ENCODE data around the gene TKTL1. TPM values are rescaled to one million over a fixed set of nuclear protein-coding genes. Genes with fewer than 3 reads are reported as not detected.
A peak's percentile ranks its signal among the peaks of the same experiment; 100 is the strongest.

Gene TKTL1
- total RNA-seq, 1 experiment from 2014 or later, result not detected

- peaks cover 28% of the 10 kb centered on the region for H3K4me1 ChIP-seq (replicated peaks)
- no peak for DNase-seq (ENCODE audit: low read depth in 1 of 2, low spot score in 2 of 2)
- no peak overlapping the region for H3K4me3 ChIP-seq
- no peak overlapping the region for H3K27ac ChIP-seq
- H3K27me3 ChIP-seq (replicated peaks), result no peaks in the 10 kb centered on the region
- H3K9me3 ChIP-seq (replicated peaks), result no peaks in the 10 kb centered on the region
- peaks cover 95% of the 10 kb centered on the region for H3K36me3 ChIP-seq
Observed at GRCh38 chrX:154365997-154366665, 70.5 kb downstream of the TKTL1 start.

GRCh38 chrX:154366666-154367055 is 71.1 kb downstream of the TKTL1 start:
- Histone ChIP-seq H3K36me3 (peaks cover 89% of the 10 kb centered on the region), H3K27me3 (replicated peaks) (no peaks in the 10 kb centered on the region), H3K27ac (no peak overlapping the region), H3K4me1 (replicated peaks) (peaks cover 30% of the 10 kb centered on the region), H3K9me3 (replicated peaks) (no peaks in the 10 kb centered on the region), H3K4me3 (no peak overlapping the region)
- DNase-seq (ENCODE audit: low read depth in 1 of 2, low spot score in 2 of 2), result no peak

GRCh38 chrX:154367474-154368308 is 72.1 kb downstream of the TKTL1 start:
- peaks cover 40% of the 10 kb centered on the region for H3K4me1 ChIP-seq (replicated peaks)
- peak overlapping the region; percentile 79 for H3K4me3 ChIP-seq
- no peaks in the 10 kb centered on the region for H3K27me3 ChIP-seq (replicated peaks)
- no peaks in the 10 kb centered on the region for H3K9me3 ChIP-seq (replicated peaks)
- peaks cover 79% of the 10 kb centered on the region for H3K36me3 ChIP-seq
- DNase-seq (ENCODE audit: low read depth in 1 of 2, low spot score in 2 of 2), result no peak
- H3K27ac ChIP-seq, result peak overlapping the region; percentile 98

- Histone ChIP-seq H3K36me3 (peaks cover 68% of the 10 kb centered on the region), H3K4me1 (replicated peaks) (peaks cover 52% of the 10 kb centered on the region), H3K9me3 (replicated peaks) (no peaks in the 10 kb centered on the region), H3K4me3 (peak overlapping the region; percentile 79), H3K27me3 (replicated peaks) (no peaks in the 10 kb centered on the region), H3K27ac (peak overlapping the region; percentile 98)
- DNase-seq (ENCODE audit: low read depth in 1 of 2, low spot score in 2 of 2), result peak; percentile 97 to 98
Observed at GRCh38 chrX:154368630-154369448, 73.2 kb downstream of the TKTL1 start.

- H3K4me3 ChIP-seq, result peak overlapping the region; percentile 79
- DNase-seq (ENCODE audit: low read depth in 1 of 2, low spot score in 2 of 2), result peak; percentile 91 to 95
- no peaks in the 10 kb centered on the region for H3K9me3 ChIP-seq (replicated peaks)
- no peaks in the 10 kb centered on the region for H3K27me3 ChIP-seq (replicated peaks)
- peak overlapping the region; percentile 98 for H3K27ac ChIP-seq
- H3K4me1 ChIP-seq (replicated peaks), result peaks cover 57% of the 10 kb centered on the region
- peaks cover 59% of the 10 kb centered on the region for H3K36me3 ChIP-seq
Observed at GRCh38 chrX:154369449-154370299, 74.1 kb downstream of the TKTL1 start.

- peaks cover 60% of the 10 kb centered on the region for H3K4me1 ChIP-seq (replicated peaks)
- H3K36me3 ChIP-seq, result peaks cover 51% of the 10 kb centered on the region
- no peaks in the 10 kb centered on the region for H3K9me3 ChIP-seq (replicated peaks)
- peak overlapping the region; percentile 79 for H3K4me3 ChIP-seq
- DNase-seq (ENCODE audit: low read depth in 1 of 2, low spot score in 2 of 2), result no peak
- no peaks in the 10 kb centered on the region for H3K27me3 ChIP-seq (replicated peaks)
- H3K27ac ChIP-seq, result peak overlapping the region; percentile 84
Observed at GRCh38 chrX:154370300-154371016, 74.9 kb downstream of the TKTL1 start.

- peak overlapping the region; percentile 79 for H3K4me3 ChIP-seq
- peak overlapping the region; percentile 84 for H3K27ac ChIP-seq
- no peaks in the 10 kb centered on the region for H3K27me3 ChIP-seq (replicated peaks)
- DNase-seq (ENCODE audit: low read depth in 1 of 2, low spot score in 2 of 2), result peak; percentile 88 to 95
- H3K4me1 ChIP-seq (replicated peaks), result peaks cover 59% of the 10 kb centered on the region
- H3K9me3 ChIP-seq (replicated peaks), result no peaks in the 10 kb centered on the region
- peaks cover 44% of the 10 kb centered on the region for H3K36me3 ChIP-seq
Observed at GRCh38 chrX:154371017-154371788, 75.6 kb downstream of the TKTL1 start.

GRCh38 chrX:154371789-154372300 is 76.2 kb downstream of the TKTL1 start:
- Histone ChIP-seq H3K9me3 (replicated peaks) (no peaks in the 10 kb centered on the region), H3K36me3 (peaks cover 38% of the 10 kb centered on the region), H3K27me3 (replicated peaks) (no peaks in the 10 kb centered on the region), H3K4me3 (peak overlapping the region; percentile 79), H3K27ac (peak overlapping the region; percentile 43; the same call in 1 of the 2 replicates), H3K4me1 (replicated peaks) (peaks cover 54% of the 10 kb centered on the region)
- DNase-seq (ENCODE audit: low read depth in 1 of 2, low spot score in 2 of 2), result peak in 1 of 2 experiments; percentile 23

GRCh38 chrX:154372612-154373022 is 77.0 kb downstream of the TKTL1 start:
- no peak overlapping the region; the same call in 1 of the 2 replicates for H3K4me3 ChIP-seq
- no peak overlapping the region for H3K27ac ChIP-seq
- no peaks in the 10 kb centered on the region for H3K27me3 ChIP-seq (replicated peaks)
- DNase-seq (ENCODE audit: low read depth in 1 of 2, low spot score in 2 of 2), result peak in 1 of 2 experiments; percentile 23
- peaks cover 48% of the 10 kb centered on the region for H3K4me1 ChIP-seq (replicated peaks)
- H3K9me3 ChIP-seq (replicated peaks), result no peaks in the 10 kb centered on the region
- H3K36me3 ChIP-seq, result peaks cover 30% of the 10 kb centered on the region

GRCh38 chrX:154373340-154374306 is 78.0 kb downstream of the TKTL1 start:
- peaks cover 20% of the 10 kb centered on the region for H3K36me3 ChIP-seq
- H3K4me1 ChIP-seq (replicated peaks), result peaks cover 46% of the 10 kb centered on the region
- peak overlapping the region; percentile 50 for H3K4me3 ChIP-seq
- no peak overlapping the region for H3K27ac ChIP-seq
- no peaks in the 10 kb centered on the region for H3K27me3 ChIP-seq (replicated peaks)
- no peaks in the 10 kb centered on the region for H3K9me3 ChIP-seq (replicated peaks)
- DNase-seq (ENCODE audit: low read depth in 1 of 2, low spot score in 2 of 2), result peak; percentile 73 to 83
